Activated naive CD8-positive, alpha-beta T cell treated with anti-CD3 and anti-CD28 coated beads, Interleukin-2, amount 50 U/mL, for 16 hours (primary cell): ENCODE measurements around the gene CBY2.

Experiments used
- DNase-seq: peaks from one replicate; pipeline ENCODE4 v3.0.0-alpha.2; 2020; ENCODE audit warnings: low read depth, low spot score

The CBY2 gene

DNA sequence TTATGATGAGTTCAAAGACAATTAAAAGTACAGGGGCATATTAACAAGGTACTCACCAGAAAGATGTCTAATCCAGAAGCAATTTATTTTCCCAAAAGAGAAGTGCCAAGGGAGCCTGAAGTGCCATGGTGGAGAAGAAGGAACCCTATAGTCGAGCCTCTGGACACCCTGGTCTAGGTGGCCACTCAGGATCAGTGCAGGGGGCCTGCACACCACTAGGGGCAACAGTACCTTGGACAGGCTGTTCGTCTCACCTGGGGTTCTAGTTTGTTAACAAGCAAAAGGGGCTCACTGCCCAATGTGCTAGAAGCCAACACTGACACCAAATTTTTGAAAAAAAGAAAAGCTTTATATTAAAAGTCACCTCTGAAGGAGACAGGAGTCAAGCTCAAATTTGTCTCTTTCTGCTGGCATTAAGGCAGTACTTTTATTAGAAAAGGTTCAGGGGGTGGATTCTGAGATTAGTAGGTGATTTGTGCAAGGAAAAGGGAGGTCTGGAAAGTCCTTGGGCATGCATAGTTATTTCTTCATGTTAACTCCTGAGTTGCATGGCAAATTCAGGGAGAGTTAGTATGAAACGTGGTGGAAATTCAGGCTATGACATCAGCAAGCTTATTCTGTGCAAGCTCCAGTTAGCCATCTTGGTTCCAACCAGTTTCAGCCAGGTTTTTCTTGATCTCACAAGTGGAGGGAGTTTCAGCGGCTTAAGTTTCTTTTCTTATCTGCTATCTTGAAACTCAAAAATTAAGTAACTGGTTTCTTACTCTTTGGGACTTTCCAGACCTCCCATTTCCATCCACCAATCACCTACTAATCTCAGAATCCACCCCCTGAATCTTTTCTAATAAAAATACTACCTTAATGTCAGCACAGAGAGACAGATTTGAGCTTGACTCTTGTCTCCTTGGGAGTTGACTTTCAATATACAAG lies 884 bp upstream of the CBY2 start:
- no peak for DNase-seq

DNA sequence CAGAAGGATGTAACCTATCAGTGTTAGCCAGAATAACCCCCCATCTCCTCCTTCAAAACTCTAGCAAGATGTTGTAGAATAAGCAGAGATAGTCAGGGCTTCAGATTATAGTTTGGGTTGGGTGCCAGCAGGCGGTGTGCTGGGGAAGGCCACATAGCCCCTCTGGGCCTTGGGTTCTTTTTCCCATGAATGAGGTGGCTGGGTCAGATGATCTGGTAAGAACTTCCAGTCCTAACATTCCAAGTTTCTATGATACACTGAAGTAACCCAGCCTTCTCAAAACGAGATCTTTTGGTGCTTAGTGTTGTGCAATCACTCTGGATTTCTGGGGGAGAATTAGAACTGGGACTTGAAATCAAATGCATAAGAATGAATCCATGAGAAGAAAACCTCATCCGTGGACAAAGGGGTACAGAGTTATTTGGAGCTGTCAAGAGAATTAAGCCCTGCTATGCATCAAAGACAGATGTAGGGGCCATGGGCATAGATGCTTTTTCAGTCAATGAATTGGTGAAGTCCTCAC lies 810 bp downstream of the CBY2 start:
- DNase-seq = no peak

DNA sequence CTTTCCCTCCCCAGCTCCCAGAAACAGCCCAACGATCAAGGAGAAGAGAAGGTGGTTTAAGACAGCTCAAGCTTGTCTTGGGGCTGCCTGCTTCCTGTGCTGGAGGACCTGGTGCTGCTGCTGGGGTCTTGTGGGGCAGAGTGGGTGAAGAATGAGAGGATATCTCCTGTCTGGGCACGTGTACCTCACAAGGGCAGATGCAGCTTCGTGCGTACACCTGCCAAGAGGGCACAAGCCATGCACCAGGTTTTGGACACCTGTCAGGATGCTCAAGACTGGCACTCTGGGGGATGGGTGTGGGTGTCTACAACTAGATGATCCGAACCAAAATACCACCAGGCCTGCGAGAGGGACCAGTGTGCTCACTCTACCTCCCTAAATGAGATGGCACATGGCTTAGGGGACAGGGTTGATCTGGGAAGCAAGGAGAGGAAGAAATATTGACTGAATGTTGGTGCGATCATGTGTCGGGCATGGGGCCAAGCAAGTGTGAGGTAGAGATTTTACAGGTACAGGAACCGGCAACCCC lies 2.2 kb downstream of the CBY2 start:
- DNase-seq = no peak

DNA sequence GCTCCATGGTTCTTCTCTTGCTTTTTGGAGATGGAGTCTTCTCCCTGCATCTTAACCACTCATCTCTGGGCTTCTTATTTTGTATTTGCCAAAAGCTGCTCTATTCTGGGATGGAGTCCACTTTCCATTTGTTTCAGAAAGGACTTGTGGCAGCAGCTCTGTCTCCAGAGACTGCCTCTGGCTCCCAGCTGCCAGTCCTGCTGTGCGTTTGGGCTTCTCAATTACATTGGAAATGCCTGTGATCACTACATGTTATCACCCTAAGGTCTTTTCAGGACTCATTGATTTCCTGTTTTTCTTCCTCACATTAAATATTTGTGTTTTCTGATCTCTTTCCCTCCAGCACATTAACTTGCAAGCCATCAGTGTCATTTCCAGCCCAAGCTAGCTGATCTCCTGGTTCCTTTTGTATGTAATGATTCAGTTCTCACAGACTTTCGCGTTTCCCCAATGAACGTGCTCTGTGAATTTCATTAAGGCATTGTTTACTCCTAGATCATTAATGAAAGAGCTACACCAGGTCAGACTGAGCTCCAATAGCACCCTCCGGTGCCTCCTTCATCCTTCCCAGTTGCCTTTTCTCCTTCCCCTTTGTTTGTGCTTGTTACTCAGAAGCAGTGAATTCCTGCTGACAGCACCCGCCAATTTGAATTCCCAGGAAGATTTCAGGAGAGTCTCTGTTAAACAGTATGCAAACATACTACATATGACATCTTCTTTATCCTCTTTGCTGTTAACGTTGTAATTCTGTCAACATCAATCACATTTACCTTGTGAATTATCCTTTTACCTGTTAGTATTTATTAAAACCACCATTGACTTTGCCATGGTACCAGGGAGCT lies 3.0 kb downstream of the CBY2 start:
- DNase-seq = no peak

DNA sequence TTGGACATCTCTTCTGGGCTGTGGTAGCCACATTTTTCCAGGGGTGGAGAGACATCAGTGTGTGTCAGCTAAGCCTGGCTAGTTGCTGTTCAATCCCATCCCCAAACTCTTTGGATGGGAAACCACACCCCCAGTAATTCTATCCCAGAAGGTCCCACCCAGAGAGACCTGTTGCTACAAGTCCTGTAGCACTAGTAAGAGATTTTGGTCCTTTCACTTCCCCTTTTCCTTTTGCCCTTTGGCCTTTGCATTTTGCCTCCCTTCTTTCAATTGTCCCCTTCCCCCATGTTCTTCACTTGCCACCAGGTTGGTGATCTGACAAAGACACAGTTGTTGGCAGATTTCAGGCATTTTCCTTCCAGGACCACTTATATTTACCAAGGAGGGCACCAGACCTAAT lies 3.8 kb downstream of the CBY2 start:
- no peak for DNase-seq

DNA sequence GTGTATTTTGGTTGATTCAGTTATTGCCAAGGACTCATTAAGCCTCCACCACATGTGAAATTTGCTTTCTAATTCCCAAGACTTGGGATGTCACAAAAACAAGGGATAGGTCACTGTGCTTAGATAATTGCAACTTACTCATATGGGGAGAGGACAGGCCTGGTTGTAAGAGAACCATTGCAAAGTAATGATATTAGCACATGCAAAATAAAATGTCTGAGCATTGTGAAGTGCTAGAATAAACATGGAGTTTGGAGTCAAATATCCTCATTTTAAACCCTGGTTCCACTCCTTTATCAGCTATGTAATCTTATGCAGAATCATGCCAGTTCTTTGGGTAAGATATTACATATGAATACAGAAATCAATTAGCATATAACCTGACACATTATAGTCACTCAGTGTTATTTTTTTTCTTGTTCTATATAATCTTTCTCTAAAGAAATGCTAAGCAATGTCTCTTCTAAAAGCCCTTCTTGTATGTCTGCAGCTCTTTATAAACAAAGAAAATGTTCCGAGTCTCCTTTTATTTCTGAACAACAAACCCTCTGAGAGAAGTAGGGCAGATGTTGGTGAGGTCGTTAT lies 5.5 kb downstream of the CBY2 start:
- DNase-seq = no peak

DNA sequence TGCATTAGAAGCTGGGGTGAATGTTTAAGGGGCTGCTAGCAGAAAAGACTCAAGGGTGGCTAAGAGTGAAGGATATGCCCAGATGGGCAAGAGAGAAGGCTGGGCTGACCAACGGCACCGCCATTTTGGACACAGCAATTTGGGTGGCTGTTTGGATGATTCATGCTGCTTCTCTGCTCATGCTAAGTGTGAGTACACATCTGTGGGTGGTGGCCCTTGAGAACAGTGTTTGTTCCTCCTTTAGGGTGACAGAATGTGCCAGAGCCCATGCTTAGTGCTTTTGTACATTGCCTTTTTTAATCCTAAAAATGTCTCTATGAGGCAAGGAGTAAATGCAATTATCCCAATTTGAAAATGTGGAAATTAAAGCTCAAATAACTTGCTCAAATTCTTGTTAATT lies 9.8 kb downstream of the CBY2 start:
- DNase-seq = no peak

DNA sequence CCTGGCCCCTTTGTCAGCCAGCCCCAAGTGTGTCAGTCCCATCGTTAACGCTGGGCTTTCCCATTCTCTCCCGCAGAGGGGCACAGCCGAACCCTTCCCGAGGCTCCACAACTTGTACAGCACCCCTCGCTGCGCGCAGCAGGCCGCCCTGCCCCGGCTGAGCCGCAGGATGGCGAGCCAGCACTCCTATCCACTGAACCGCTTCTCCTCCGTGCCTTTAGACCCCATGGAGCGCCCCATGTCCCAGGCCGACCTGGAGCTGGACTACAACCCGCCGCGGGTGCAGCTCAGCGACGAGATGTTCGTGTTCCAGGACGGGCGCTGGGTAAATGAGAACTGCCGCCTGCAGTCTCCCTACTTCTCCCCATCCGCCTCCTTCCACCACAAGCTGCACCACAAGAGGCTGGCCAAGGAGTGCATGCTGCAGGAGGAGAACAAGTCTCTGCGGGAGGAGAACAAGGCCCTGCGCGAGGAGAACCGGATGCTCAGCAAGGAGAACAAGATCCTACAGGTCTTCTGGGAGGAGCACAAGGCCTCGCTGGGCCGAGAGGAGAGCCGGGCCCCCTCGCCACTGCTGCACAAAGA lies 11.1 kb downstream of the CBY2 start:
- DNase-seq = no peak

DNA sequence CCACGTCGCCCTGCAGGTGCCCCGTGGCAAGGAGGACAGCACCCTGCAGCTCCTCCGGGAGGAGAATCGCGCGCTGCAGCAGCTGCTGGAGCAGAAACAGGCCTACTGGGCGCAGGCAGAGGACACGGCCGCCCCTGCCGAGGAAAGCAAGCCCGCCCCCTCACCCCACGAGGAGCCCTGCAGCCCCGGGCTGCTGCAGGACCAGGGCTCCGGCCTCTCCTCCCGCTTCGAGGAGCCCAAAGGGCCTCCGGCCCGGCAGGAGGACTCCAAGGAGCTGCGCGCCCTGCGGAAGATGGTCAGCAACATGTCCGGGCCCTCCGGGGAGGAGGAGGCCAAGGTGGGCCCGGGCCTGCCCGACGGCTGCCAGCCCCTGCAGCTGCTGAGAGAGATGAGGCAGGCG lies 11.6 kb downstream of the CBY2 start:
- DNase-seq = no peak

DNA sequence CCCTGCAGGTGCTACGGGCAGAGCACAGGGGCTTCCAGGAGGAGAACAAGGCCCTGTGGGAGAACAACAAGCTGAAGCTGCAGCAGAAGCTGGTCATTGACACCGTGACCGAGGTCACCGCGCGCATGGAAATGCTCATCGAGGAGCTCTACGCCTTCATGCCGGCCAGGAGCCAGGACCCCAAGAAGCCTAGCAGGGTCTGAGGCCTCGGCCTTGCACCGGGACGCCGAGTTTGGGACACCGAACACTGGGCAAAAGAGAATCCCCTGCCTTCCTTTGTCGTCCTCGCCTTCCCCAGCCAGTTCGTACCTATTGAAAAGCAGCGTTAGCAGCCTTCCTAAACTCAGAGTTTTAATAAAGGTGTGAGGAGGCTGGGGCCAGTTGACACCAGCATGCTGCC lies 12.1 kb downstream of the CBY2 start:
- DNase-seq = no peak

DNA sequence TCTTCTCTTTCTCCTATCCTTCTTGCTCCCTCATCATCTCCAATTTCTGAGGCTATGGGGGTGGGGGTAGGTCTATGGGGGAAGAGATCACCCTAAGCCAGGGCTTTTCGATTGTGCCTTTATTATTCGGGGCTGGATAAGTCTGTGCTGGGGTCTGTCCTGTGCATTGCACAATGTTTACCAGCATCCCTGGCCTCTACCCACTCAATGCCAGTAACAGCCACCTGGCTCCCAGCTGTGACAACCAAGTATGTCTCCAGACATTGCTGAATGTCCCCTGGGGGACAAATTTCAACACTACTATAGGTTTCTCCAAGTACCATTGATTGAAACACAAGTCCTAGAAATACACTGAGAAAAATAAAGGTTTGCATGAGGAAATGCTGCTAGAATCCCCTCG lies 13.2 kb downstream of the CBY2 start:
- DNase-seq = no peak

DNA sequence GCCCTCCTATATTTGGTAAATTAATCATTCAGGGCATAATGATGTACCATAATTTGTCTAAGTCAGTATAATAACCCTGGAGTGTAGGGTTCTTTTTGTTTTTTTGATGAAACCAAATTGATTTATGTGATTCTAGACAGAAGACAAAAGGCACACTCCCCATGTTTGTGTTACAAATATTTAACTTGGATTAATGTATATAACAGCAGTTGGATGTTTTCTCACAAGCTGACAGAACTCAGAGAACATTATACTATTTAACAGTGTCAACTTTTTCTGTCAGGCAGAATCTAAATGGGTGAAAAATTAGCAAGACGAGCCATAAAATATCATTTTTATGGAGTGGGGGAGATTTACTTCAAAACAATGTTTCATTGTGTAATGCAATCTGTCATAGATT lies 15.2 kb downstream of the CBY2 start:
- DNase-seq = no peak

DNA sequence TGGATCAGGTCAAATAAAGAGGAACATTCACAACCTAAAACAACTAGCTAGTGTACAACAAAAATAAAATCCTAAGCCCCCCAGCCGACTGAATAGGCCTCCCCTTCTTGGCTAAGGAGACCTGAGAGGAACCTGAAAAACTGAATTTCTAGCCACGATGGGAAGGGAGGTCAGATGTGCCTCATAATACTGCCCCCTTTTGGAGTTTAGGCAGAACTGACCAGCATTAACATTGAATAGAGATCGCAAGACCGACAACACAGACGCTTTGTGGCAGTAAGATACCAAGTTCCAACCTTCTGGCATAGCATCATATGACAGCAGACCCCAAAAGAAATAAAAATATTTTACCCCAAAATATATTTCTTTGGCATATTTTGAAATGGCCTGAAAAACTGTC lies 15.9 kb downstream of the CBY2 start:
- no peak for DNase-seq

DNA sequence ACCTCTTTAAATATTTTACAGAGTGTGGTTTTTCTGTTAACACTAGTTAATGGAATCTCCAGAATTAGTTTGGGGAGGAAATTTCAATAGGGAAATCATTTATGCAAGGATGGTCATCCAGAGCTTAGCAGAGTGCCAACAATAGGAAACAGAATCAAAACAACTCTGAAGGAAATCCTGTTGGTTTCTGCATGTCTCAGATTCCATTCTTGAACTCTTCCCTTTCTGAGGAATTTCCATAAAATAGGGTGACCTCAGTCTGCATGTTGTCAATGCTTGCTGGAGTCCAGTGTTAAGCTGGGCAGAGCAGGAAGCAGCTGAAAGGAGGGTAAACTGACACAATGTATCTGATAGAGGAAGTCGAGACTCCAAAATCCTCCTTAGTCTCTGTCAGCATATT lies 16.9 kb downstream of the CBY2 start:
- DNase-seq = no peak

DNA sequence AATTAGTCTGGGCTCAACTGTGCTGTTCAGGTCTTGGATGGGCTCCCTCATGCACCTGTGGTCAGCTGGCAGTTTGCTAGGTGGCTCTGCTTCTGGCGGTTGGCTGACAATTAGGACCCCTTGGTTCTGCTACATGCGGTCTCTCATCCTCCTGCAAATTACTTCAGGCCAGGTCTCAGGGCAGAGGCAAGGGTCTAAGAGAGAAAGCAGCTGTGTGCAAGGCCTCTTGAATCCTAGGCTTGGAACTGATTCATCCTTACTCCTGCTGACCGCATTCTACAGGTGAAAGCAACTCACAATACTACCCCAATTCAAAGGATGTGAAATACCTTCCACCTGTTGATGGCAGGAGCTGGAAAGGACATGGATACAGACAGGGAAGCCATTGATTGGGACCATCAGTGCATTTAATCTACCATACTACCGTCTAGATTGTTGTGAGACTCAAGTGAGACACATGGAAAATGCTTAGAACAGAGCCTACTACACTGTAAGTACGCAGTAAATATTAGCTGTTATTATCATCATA lies 19.1 kb downstream of the CBY2 start:
- DNase-seq = no peak

DNA sequence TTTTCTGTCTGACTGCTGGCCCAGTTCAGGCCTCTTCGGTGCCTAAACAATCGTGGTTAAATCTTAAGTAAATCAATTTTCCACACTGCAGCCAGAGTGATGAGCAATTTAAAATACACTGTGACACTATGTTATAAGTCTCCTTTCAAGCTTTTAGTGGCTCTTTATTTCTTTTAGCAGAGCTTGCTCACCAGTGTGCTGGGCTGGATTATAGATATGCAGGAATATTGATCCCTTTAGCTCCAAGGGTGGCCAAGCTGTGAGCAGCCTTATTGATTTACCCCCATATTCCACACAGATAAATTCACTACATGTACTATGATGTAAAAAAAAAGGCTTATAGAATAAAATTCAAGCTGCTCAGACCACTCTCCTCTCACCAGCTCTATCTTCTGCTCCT lies 21.7 kb downstream of the CBY2 start:
- DNase-seq = no peak

DNA sequence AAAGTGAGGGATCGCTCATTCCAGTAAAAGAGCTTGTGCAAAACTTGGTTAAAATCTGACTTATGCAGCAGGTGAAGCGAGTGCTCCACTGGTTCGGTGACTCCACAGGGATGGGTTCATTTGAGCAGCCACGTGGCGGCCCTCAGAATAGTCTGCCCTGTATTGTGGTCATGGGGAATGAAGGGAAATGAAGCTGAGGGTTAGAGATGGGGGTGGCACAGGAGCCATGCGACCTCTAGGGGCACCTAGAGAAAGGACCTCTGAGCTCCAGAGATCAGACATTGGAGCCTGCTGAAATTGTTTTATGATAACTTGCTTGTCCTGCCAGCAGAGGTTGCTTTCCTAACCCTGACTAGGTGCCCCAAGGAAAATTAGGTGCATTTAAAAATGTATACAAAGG lies 26.6 kb downstream of the CBY2 start:
- no peak for DNase-seq

DNA sequence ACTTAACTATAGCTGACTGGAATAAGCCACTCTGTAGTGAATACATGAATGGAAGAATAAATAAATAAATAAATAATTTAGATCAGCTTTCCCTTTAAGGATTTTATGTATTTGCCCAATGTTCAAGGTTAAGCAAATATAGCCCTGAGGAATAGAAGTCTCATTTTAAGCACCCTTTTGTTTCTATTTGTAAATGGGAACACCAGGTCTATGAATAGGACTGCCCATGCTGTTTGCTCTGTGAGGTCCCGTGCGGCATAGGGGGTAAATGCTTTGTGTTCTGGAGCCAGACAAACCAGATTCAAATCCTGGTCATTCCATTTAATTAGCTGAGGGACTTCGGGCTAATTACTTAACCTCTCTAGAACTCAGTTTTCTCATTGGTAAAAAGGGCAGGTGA lies 29.3 kb downstream of the CBY2 start:
- no peak for DNase-seq

DNA sequence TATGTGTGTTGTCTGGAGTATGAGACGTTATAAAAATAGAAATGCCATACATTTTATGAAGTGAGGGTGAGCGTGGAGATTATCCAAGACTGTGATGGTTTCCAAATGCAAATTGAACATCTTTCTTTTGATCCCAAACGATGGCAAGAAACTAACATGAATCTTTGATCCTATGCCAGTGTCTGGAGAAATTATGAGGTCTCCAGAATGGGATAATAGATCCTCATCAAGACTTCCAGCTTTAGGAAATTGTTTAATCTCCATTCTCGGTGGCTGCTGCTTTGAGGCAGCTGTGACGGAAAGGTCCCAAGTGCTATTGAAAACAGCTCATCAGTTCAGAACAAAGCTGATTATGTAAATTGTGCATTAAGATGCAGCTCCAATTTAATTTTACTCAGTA lies 30.8 kb downstream of the CBY2 start:
- DNase-seq = no peak

DNA sequence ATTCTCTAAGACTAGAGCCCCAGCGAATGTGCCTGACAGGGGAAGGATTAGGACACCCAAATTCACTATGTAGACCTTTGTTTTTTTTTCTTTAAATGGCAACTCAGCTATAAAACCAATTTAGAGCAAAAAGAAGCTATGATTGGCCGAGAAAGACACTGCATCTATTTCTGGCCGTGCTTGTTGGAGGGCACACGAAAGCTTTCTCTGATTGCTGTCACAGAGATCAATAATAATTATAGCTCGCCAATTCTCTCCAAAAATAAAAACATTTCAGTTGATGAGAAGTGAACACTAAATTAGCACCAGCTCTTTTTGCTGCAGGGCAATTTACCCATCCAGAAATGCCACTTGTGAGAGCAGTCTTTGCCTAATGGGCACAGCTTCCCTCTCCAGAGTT lies 31.2 kb downstream of the CBY2 start:
- no peak for DNase-seq

DNA sequence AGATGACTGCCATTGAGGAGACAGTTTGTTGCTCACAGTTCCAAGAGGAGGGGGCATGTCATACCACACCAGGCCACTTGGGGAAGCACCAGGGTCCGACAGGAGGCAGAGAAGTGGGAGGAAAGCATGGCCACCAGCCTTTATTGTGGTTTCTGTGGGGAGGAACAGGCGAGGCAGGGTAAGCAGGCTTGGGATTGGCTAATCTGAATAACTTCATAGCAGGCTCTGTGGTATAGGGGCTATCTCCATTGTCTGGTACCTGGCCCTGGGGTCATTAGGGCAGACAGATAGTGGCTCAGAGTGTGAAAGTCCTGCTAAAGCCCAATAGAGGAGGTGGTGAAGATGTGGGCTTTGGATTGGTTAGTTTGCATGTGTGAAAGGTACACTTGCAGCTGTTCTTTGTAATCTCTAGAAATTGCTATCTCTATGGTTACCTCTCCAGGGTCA lies 35.5 kb downstream of the CBY2 start:
- DNase-seq = no peak
